ENCODE results near the gene SIX4.
"Not testable (repeated sequence)": the region's sequence is repeated elsewhere in the genome, so short reads cannot be mapped to it uniquely, and the experiment has no call there.

SIX4 gene

DNA sequence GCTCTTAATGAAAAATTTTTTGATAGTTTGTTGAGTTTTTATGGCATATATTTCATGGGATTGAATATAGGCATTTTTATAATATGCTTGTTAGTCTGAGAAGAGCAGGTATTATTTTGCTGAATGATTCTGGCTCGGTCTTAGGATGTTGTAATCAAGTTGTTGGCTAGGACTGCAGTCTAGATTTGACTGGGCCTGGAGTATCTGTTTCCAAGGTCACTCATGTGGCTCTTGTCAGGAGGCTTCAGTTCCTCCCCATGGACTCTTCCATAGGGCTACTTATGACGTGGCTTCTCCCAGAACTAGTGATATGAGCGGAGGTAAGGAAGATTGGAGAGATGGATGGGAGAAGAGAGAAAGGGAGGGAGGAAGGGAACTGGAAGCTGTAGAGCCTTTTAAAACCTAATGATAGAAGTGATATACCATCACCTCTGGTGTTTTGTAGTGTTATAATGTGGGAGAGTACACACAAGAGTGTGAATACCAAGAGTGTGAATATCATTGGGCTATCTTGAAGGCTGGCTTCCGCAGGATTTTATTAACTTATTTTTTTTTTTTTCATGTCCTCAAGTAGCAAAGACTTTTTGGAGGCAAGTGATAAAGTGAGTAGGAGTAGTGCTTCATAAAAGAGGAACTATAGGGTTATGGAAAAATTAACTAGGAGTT lies 14.8 kb upstream of the SIX4 start:
- no peak for TF ChIP-seq TAF1 (IDR thresholded peaks at IDR 0.05; ENCODE audit: borderline replicate concordance, low read depth, low read length)
- TF ChIP-seq POLR2AphosphoS5 (IDR thresholded peaks at IDR 0.05; ENCODE audit: low read depth, low read length): no peak
- TF ChIP-seq POLR2A (IDR thresholded peaks at IDR 0.05; ENCODE audit: low read depth, low read length): no peak
- no peak for FAIRE-seq
- no peak for DNase-seq (ENCODE audit: insufficient read length)

DNA sequence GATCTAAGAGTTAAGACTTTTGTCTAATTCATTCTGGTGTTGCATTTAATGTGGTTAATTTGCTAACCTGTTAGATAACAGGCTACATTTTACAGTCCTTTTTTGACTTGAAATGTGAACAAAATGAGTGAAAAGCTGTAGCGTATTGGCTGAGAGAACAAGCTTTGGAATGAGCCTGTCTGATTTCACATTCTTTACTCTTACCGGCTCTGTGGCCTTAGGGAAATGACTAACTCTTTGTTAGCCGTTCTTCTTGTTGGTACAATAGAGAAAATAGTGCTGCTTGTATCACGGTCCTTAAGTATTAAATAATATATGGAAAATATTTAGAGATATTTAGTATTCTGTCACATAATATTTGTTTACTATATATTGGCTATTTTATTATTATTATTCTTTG lies 12.3 kb upstream of the SIX4 start:
- DNase-seq (ENCODE audit: insufficient read length): no peak
- FAIRE-seq: no peak
- TF ChIP-seq TAF1 (IDR thresholded peaks at IDR 0.05; ENCODE audit: borderline replicate concordance, low read depth, low read length): no peak
- TF ChIP-seq POLR2A (IDR thresholded peaks at IDR 0.05; ENCODE audit: low read depth, low read length): no peak
- no peak for TF ChIP-seq POLR2AphosphoS5 (IDR thresholded peaks at IDR 0.05; ENCODE audit: low read depth, low read length)

DNA sequence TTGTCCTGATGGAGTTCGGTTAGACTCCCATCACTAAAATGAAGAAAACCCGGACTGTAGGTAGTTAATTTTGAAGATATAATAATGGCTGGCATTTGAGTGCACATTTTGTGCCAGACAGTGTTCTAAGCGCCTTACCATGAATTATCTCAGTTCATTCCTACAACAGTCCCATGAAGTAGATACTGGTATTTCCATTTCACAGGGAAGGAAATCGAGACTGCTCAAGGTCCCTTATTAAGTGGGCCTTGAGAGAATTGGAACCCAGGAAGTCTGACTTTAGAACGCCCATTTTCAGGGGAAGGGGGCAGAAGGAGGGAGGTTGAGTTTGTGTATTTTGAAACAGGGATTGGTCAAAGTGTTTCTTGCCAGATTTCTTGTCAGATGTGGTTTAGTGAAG lies 11.3 kb upstream of the SIX4 start:
- DNase-seq (ENCODE audit: insufficient read length) (no peak), FAIRE-seq (no peak)

DNA sequence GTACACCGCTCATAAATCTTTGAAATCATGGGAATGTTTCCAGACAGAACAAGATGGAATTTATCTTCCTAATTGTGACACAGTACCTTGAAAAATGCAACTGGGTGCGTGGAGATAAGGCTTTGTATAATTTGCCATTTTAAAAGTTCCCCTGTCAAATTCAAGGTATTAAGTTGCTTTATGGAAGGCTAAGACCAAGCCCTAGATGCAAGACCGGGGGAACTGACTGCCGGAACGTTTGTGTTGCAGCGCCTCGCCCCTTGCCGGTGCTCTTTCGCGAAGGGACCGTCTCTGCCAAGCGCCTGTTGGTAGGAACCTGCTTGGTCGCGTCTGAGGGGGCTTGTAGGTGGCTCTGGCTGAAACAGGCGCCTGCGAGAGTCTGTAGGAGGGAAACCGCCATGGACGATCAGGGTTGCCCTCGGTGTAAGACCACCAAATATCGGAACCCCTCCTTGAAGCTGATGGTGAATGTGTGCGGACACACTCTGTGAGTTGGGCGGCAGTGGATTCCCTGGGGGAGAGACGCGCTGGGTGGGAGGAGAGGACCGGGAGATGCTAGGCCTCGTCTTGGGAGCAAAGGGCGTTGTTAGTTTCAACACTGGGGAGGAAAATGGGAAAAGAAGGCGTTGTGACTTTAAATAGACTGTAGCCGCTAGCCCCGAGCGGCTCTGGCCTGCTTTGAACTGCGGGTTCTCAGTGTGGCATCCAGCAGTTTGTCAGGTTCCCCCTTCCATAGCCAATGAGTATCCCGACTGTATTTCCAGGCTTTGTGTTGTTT lies 10.5 kb upstream of the SIX4 start, which contains the start of gene MNAT1:
TSS of gene MNAT1 (plus strand) at position 297 of the 778 bp plus-strand sequence. CDS start at position 399, 102 bp downstream.
- TF ChIP-seq POLR2A (IDR thresholded peaks at IDR 0.05; ENCODE audit: low read depth, low read length) (peak; percentile 86), POLR2AphosphoS5 (IDR thresholded peaks at IDR 0.05; ENCODE audit: low read depth, low read length) (peak; percentile 86), TAF1 (IDR thresholded peaks at IDR 0.05; ENCODE audit: borderline replicate concordance, low read depth, low read length) (peak; percentile 99)
- DNase-seq (ENCODE audit: insufficient read length): no peak
- FAIRE-seq: peak; percentile 86

More for the DNA sequence above, 11.3 kb upstream of the SIX4 start:
- TF ChIP-seq POLR2AphosphoS5 (IDR thresholded peaks at IDR 0.05; ENCODE audit: low read depth, low read length) (no peak), TAF1 (IDR thresholded peaks at IDR 0.05; ENCODE audit: borderline replicate concordance, low read depth, low read length) (no peak), POLR2A (IDR thresholded peaks at IDR 0.05; ENCODE audit: low read depth, low read length) (no peak)

DNA sequence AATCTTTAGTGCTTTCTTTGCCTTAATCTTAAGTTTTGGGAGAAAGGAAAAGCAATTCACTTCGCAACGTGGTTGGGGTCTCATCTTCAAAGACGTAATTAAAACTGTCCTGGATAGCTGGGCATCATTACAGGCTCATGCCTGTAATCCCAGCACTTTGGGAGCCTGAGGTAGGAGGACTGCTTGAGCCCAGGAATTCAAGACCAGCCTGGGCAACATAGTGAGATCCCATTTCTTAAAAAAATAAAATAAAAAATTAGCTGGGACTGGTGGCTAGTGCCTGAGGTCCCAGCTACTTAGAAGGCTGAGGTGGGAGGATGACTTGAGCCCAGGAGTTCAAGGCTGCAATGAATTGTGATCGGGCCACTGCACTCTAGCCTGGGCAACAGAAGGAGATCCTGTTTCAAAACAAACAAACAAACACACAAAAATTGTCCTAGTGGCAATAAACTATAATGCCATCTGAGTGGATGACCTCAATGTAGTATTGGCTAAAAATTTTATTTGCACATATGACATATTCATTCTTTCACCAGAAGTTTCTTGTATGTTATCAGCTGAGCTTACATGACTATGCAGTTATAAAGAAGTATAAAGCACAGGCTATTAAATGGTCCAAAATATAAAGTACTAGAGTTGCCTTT lies 8.8 kb upstream of the SIX4 start:
- DNase-seq (ENCODE audit: insufficient read length) (no peak), FAIRE-seq (no peak)

DNA sequence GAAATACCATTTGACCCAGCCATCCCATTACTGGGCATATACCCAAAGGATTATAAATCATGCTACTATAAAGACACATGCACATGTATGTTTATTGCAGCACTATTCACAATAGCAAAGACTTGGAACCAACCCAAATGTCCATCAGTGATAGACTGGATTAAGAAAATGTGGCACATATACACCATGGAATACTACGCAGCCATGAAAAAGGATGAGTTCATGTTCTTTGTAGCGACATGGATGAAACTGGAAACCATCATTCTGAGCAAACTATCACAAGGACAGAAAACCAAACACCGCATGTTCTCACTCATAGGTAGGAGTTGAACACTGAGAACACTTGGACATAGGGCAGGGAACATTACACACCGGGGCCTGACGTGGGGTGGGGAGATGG lies 7.1 kb upstream of the SIX4 start:
- FAIRE-seq; DNase-seq (ENCODE audit: insufficient read length): not testable (repeated sequence)

More for the DNA sequence above, 8.8 kb upstream of the SIX4 start:
- TF ChIP-seq POLR2A (IDR thresholded peaks at IDR 0.05; ENCODE audit: low read depth, low read length): no peak
- no peak for TF ChIP-seq TAF1 (IDR thresholded peaks at IDR 0.05; ENCODE audit: borderline replicate concordance, low read depth, low read length)
- no peak for TF ChIP-seq POLR2AphosphoS5 (IDR thresholded peaks at IDR 0.05; ENCODE audit: low read depth, low read length)

DNA sequence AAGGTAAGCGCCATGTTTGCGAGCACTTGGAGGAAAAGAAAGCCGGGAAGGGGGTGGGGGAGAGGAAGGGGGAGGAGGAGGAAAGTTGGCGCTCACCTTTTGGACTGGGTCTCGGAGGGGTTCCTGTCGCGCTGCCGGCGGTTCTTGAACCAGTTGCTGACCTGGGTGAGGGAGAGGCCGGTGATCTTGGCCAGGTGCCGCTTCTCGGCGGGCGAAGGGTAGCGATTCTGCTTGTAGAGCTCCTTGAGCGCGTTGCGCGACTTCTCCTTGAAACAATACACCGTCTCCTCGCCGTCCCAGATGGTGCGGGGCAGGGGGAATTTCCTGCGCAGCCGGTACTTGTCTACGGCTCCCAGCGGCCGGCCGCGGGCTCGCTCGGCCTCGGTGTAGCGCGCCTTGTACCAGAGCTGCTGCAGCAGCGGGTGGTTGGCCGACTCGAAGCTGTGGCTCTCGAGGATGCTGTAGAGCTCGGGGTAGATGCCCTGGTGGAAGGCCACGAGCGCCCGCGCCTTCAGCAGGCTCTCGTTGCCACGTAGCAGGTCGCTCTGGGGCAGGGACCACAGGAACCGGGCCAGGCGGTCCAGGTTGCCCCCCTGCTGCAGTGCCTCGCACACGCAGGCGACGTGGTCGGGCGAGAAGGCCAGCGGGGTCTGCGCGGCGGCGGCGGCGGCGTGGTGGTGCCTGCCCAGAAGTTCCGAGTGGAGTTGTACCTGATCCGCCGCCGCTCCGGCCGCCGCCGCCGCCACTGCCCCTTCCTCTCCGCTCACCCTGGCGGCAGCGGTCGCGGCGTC lies 840 bp downstream of the SIX4 start:
- FAIRE-seq: peak; percentile 88
- DNase-seq (ENCODE audit: insufficient read length): peak; percentile 39
- TF ChIP-seq TAF1 (IDR thresholded peaks at IDR 0.05; ENCODE audit: borderline replicate concordance, low read depth, low read length) (no peak), POLR2AphosphoS5 (IDR thresholded peaks at IDR 0.05; ENCODE audit: low read depth, low read length) (no peak), POLR2A (IDR thresholded peaks at IDR 0.05; ENCODE audit: low read depth, low read length) (no peak)

DNA sequence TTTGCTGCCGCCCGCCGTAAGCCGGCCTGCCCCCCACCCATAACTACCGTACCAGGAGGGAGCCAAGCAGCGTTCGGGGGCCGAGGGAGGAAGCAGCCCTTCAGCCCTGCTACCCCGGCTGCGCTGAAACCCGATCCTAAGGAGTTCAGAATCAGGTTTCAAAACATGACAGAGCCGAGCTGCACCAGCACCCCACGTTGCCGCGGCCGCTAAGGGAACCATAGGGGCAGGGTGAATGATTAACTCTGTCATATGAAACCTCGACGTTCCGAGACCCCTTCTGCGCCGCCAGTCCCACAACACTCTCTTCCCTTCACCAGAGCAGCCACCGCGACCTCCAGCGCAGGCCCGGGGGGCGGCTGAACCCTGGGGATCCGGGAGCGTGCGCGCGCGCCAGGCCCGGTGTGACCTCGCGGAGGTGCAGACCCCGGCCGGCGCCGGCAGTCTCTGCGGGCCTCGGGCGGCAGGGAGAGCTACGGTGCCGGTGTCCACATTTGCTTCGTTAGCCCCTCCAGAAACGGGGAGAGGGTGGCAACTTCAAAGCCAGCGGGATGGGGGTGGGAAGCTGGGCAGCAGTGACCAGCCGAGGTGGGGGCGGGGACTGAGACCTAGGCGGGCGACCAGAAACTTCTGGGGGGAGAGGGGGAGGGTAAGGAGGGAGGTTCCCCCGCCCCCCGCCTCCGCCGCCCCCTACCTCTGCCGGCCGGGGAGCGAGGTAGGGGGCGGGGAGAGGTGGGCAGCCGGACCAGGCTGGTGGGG lies 1.6 kb downstream of the SIX4 start:
- DNase-seq (ENCODE audit: insufficient read length) (peak; percentile 38), FAIRE-seq (no peak)
- TF ChIP-seq POLR2AphosphoS5 (IDR thresholded peaks at IDR 0.05; ENCODE audit: low read depth, low read length) (no peak), POLR2A (IDR thresholded peaks at IDR 0.05; ENCODE audit: low read depth, low read length) (no peak), TAF1 (IDR thresholded peaks at IDR 0.05; ENCODE audit: borderline replicate concordance, low read depth, low read length) (no peak)

DNA sequence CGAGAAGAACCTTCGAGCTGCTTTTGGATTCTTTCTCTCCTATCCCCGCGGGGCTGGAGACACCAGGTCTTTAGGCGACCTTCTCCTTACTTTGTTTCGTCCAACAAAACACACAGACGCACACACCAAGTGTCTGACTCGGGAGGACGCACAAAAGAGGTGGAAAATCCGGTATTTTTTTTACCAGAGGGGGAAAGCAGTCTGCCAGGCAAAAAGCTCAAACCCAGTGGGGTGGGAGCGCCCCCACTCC lies 2.1 kb downstream of the SIX4 start:
- DNase-seq (ENCODE audit: insufficient read length) (no peak), FAIRE-seq (no peak)
- no peak for TF ChIP-seq TAF1 (IDR thresholded peaks at IDR 0.05; ENCODE audit: borderline replicate concordance, low read depth, low read length)
- TF ChIP-seq POLR2A (IDR thresholded peaks at IDR 0.05; ENCODE audit: low read depth, low read length): no peak
- TF ChIP-seq POLR2AphosphoS5 (IDR thresholded peaks at IDR 0.05; ENCODE audit: low read depth, low read length): no peak

DNA sequence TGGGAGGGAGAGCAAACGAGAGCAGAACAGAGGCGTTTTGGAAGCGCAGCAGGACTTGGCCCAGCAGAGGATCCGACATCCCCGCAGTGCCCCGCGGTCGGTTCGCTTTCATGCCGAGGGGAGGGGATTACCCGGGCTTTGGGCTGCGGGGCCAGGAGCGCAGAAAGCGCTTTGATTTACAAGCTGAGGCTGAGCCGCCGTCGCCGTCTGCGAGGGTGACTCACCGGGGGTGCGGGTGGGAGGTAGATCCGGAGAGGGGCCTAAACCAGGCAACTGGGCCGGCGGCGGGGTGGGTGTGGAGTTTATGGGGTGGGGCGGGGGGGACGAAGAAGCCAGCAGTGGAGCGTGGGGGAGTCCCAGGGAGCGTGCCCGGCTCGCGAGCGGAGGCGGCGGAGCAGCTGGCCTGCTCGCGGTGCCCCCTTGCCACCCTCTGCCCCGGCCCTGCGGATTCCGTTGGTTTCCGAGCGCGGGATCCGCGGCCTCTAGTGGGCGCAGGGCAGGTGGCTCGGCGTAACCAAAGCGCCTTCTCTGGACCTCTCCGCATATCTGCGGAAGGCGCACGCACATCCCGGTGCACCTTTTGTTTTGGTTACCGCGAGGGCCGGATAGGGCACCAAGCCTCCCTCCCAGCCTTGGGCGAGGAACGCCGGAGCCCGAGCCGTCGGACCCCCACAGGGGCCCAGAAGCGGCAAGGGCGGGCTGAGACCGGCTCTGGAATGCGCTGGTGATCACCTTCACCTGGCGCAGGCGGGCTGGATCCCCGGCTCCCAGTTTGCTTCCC lies 2.6 kb downstream of the SIX4 start:
- DNase-seq (ENCODE audit: insufficient read length) (peak; percentile 39), FAIRE-seq (no peak)
- no peak for TF ChIP-seq POLR2AphosphoS5 (IDR thresholded peaks at IDR 0.05; ENCODE audit: low read depth, low read length)
- TF ChIP-seq TAF1 (IDR thresholded peaks at IDR 0.05; ENCODE audit: borderline replicate concordance, low read depth, low read length): no peak
- TF ChIP-seq POLR2A (IDR thresholded peaks at IDR 0.05; ENCODE audit: low read depth, low read length): no peak
